K562 (cell line): ENCODE data around the gene METAP1D. TPM values are rescaled to one million over a fixed set of nuclear protein-coding genes. Genes with fewer than 3 reads are reported as not detected.

Experiments
- C11orf30 ChIP-seq: fragments of 450-650 bp; IDR thresholded peaks from 2 replicates; pipeline ENCODE4 v1.6.1; 2016; ENCODE audit warnings: low read depth, mild to moderate bottlenecking
- MYC ChIP-seq, 2 experiments: fragments of 250-450 bp in 1 of 2; sonication (Bioruptor Pico) in 1 of 2; IDR thresholded peaks; 2 replicates each; pipeline versions ENCODE4 v1.5.1 to v1.6.1; 2012 to 2021; ENCODE audit warnings: low read depth in 2 of 2, borderline replicate concordance in 1 of 2, improper control_type of control experiment in 1 of 2, low read length in 1 of 2, mild to moderate bottlenecking in 1 of 2, moderate library complexity in 1 of 2
- PML ChIP-seq: IDR thresholded peaks from 2 replicates; pipeline ENCODE4 v1.6.1; 2012; ENCODE audit warnings: low read length, inconsistent platforms
- ZNF280A ChIP-seq: fragments of 450-650 bp; IDR thresholded peaks from 2 replicates; pipeline ENCODE4 v1.6.1; 2018; ENCODE audit warnings: mild to moderate bottlenecking, low read depth; ENCODE audit not compliant: partially characterized antibody
- ZNF41 ChIP-seq: fragments of 250-450 bp; sonication (Bioruptor Pico); conservative IDR thresholded peaks from 2 replicates; pipeline ENCODE4 v1.4.0; 2020; ENCODE audit warnings: mild to moderate bottlenecking
- polyA plus RNA-seq, 8 experiments: library from polyadenylated mRNA; depleted of rRNA in 4 of 8; stranded (reverse) in 5 of 8; unstranded in 3 of 8; fragments of >200 nt; fragmentation: Nextera tagmentation in 2 of 8; fragmentation: Illumina TruSeq in 1 of 8; extraction: Ambion mirVana in 2 of 8; extraction: Trizol in 1 of 8; gene quantifications; 2 replicates each; pipeline versions ENCODE4 v1.2.1 to v1.2.3, GENCODE V29; 2011 to 2014; ENCODE audit warnings: inconsistent platforms in 1 of 8, missing spikeins in 1 of 8
- total RNA-seq, 7 experiments: library from RNA; depleted of rRNA in 6 of 7; stranded (reverse); fragments of >200 nt in 6 of 7; fragmentation: Illumina TruSeq in 2 of 7; extraction: Trizol in 2 of 7; gene quantifications; 2 replicates each; pipeline versions ENCODE4 v1.2.1 to v1.2.3, GENCODE V29; 2011 to 2021; ENCODE audit warnings: low replicate concordance in 1 of 7

Gene METAP1D
- total and polyA plus RNA-seq, 9 of the 15 experiments (the other 6 are each of a cell fraction or from before 2014, with no cell fraction given) = 8.0 to 23.4 (median 15.7) TPM

DNA sequence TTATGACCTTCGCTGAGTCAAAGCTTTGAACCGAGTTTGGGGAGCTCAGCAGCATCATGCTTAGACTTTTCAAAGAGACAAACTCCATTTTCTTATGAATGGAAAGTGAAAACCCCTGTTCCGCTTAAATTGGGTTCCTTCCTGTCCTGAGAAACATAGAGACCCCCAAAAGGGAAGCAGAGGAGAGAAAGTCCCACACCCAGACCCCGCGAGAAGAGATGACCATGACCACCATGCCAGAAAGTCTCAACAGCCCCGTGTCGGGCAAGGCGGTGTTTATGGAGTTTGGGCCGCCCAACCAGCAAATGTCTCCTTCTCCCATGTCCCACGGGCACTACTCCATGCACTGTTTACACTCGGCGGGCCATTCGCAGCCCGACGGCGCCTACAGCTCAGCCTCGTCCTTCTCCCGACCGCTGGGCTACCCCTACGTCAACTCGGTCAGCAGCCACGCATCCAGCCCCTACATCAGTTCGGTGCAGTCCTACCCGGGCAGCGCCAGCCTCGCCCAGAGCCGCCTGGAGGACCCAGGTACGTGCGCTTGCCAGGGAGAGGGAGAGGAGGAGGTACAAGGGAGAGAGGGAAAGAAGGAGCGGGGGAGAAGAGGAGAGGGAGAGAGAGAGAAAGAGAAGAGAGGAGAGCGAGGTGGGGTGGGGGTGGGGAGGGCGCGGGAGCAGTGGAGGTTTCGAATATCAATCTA lies 85.9 kb downstream of the METAP1D start, which contains the start of gene DLX1 (continued):
- TF ChIP-seq PML (0 out of 2 replicates have a peak, but pooled peaks have one; percentile 44), C11orf30 (no peak), ZNF41 (CRISPR knock-in tag) (no peak), MYC (IDR thresholded peaks at IDR 0.05; ENCODE audit: low read depth, low read length) (0 out of 2 replicates have a peak, but pooled peaks have one; percentile 11), MYC (CRISPR knock-in tag; IDR thresholded peaks at IDR 0.05; ENCODE audit: borderline replicate concordance, low read depth) (no peak), ZNF280A (no peak)
